ENCODE measurements around the gene KCNQ1.

KCNQ1 gene

DNA sequence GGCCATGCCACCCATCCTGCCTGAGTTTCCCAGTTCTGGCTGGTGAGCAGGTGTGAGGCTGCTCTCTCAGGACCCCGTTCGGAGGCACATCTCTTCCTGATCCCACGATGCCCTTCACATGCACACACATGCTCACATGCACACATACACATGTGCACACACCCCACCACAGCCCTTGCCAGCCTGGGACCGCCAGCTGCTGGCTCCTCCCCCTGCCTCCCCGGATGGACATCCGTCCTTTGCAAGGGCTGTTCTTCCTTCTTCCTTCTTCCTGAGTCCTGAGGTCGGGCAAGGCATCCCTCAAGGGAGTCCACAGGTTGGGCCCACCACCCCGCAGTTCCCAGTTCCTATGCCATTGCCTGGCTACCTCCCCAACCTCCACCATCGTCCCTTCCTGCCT is 451.2 kb downstream of the KCNQ1 start:
- DNase-seq (ENCODE audit: low read depth, low spot score), result no peak

DNA sequence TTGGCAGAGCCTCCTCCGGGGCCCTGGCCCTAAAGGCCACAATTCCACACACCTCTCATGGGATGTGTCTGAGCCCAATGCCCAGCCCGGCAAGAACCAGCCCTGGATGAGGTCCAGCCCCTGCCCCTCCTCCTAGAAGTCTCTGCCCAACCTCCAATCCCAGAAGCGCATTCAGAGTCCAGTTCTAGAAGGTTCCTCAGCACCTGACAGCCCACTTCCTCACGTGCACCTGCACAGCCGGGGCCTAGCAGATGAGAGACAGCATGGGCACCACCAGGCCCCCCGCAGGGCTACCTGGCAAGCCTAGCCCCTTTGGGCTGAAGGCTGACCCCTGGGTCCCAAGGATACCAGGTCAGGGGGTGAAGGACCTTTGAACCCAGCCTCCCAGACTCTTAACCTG is 452.2 kb downstream of the KCNQ1 start:
- no peak for DNase-seq (ENCODE audit: low read depth, low spot score)

DNA sequence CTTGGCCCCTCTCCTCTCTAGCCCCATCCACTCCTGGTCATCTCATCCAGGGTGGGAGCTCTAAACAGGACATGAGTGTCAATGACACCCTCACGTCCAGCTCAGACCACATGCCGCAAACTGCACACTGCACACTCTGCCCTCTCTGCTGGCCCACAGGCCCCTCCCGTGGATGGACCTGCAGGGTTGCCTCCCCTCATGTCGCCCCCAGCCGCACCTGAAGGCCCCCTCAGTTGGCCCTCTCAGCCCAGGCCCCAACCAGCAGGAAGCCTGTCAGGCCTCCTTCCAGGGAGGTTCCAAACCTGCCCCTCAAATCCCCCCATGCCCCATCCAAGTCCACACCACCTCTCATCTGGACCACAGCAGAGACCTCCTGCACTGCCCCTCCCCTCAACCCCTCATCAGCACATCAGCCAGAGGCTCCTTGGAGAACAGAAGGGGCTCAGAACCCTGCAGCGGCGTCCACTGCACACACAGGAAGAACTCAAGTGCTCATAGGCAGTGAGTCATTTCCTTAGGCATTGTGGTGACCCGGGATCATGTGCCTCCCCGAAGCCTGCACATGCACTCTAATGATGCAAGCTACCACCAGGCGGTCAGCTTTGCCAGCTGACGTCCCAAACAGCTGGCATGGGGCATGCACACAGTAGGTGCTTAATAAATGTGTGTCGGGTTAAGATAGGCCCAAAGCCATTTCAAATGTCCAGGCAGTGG is 453.7 kb downstream of the KCNQ1 start:
- DNase-seq (ENCODE audit: low read depth, low spot score), result no peak
